Endothelial cell (in vitro differentiated cells): ENCODE data around the gene FOXJ3. TPM values are rescaled to one million over a fixed set of nuclear protein-coding genes. Genes with fewer than 3 reads are reported as not detected.

Source experiments
- DNase-seq: peaks from one replicate; pipeline ENCODE4 v3.0.0; 2021; ENCODE audit warnings: low spot score
- H3K27ac Mint-ChIP-seq: one replicate; pipeline ENCODE4 v1.8.0; 2021; ENCODE audit warnings: mixed read lengths, inconsistent platforms; ENCODE audit not compliant: unreplicated experiment
- H3K27me3 Mint-ChIP-seq: one replicate; pipeline ENCODE4 v1.8.0; 2021; ENCODE audit warnings: mild to moderate bottlenecking, moderate library complexity, mixed read lengths, inconsistent platforms; ENCODE audit not compliant: unreplicated experiment
- H3K36me3 Mint-ChIP-seq: one replicate; pipeline ENCODE4 v1.8.0; 2021; ENCODE audit warnings: mild to moderate bottlenecking, low read depth, mixed read lengths, inconsistent platforms; ENCODE audit not compliant: unreplicated experiment
- H3K4me1 Mint-ChIP-seq: one replicate; pipeline ENCODE4 v1.8.0; 2021; ENCODE audit warnings: mild to moderate bottlenecking, mixed read lengths, inconsistent platforms; ENCODE audit not compliant: unreplicated experiment
- H3K4me3 Mint-ChIP-seq: one replicate; pipeline ENCODE4 v1.8.0; 2021; ENCODE audit warnings: mild to moderate bottlenecking, mixed read lengths, inconsistent platforms; ENCODE audit not compliant: unreplicated experiment
- H3K9me3 Mint-ChIP-seq: one replicate; pipeline ENCODE4 v1.8.0; 2021; ENCODE audit warnings: mixed read lengths, inconsistent platforms; ENCODE audit not compliant: unreplicated experiment
- total RNA-seq: library from RNA; stranded (reverse); fragmentation: NEBNext Ultra II Directional; extraction: Animal tissue kit (Norgen Biotek cat#: 25700); gene quantifications from one replicate; pipeline ENCODE4 v1.2.1, GENCODE V29; 2021; ENCODE audit not compliant: unreplicated experiment
- TF ChIP-seq, protein P1 (sequence below): fragments of 200-600 bp; sonication (generic); IDR thresholded peaks from one replicate; pipeline ENCODE4 v1.5.0; 2021; ENCODE audit warnings: antibody characterized with exemption; ENCODE audit not compliant: unreplicated experiment

FOXJ3 gene
- total RNA-seq, 1 donor from 2014 or later: 65.9 TPM

DNA sequence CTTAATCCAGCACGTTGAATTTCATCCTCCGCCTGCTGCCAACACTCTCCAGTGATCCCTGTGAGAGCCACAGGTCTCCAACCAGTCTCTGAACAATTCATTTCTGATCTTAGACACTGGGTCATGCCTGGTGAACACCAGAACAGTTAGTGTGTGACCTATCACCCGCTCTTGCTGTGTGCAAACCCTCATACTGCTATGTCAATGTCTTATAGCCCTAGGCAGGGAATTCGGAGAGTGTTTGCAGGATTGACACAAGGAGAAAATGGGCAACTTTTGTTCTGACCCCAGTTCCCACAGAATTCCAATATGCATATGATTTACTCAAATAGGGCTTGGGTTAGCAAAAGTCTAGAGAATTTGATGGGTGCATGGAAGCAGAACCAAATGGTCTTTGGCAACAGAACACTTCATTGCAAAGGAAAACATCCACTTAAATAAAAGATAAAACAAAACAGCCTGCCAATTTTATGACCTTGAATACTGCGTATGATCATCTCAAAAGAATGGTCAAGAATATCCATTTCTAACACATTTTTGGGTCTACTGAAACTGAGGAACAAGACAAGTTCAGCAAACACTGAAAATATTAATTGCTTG lies 204.9 kb downstream of the FOXJ3 start:
- H3K4me1 Mint-ChIP-seq: no peaks in the 10 kb centered on the region
- no peaks in the 10 kb centered on the region for H3K36me3 Mint-ChIP-seq
- no peak overlapping the region for H3K4me3 Mint-ChIP-seq
- no peak for DNase-seq
- no peaks in the 10 kb centered on the region for H3K27me3 Mint-ChIP-seq
- TF ChIP-seq, protein P1, sequence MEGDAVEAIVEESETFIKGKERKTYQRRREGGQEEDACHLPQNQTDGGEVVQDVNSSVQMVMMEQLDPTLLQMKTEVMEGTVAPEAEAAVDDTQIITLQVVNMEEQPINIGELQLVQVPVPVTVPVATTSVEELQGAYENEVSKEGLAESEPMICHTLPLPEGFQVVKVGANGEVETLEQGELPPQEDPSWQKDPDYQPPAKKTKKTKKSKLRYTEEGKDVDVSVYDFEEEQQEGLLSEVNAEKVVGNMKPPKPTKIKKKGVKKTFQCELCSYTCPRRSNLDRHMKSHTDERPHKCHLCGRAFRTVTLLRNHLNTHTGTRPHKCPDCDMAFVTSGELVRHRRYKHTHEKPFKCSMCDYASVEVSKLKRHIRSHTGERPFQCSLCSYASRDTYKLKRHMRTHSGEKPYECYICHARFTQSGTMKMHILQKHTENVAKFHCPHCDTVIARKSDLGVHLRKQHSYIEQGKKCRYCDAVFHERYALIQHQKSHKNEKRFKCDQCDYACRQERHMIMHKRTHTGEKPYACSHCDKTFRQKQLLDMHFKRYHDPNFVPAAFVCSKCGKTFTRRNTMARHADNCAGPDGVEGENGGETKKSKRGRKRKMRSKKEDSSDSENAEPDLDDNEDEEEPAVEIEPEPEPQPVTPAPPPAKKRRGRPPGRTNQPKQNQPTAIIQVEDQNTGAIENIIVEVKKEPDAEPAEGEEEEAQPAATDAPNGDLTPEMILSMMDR: no peak
- no peaks in the 10 kb centered on the region for H3K9me3 Mint-ChIP-seq
- no peak overlapping the region for H3K27ac Mint-ChIP-seq

GRCh38 chr1:42128964-42129363 lies 206.1 kb downstream of the FOXJ3 start:
- no peaks in the 10 kb centered on the region for H3K27me3 Mint-ChIP-seq
- TF ChIP-seq, protein P1: no peak
- no peaks in the 10 kb centered on the region for H3K4me1 Mint-ChIP-seq
- DNase-seq: no peak
- H3K4me3 Mint-ChIP-seq: no peak overlapping the region
- H3K27ac Mint-ChIP-seq: no peak overlapping the region
- H3K36me3 Mint-ChIP-seq: no peaks in the 10 kb centered on the region
- no peaks in the 10 kb centered on the region for H3K9me3 Mint-ChIP-seq

GRCh38 chr1:42128499-42128898 lies 206.5 kb downstream of the FOXJ3 start:
- Mint-ChIP-seq H3K4me1 (no peaks in the 10 kb centered on the region), H3K4me3 (no peak overlapping the region), H3K27me3 (no peaks in the 10 kb centered on the region), H3K9me3 (no peaks in the 10 kb centered on the region), H3K36me3 (no peaks in the 10 kb centered on the region), H3K27ac (no peak overlapping the region)
- TF ChIP-seq, protein P1: no peak
- no peak for DNase-seq

- no peak for DNase-seq
- Mint-ChIP-seq H3K4me3 (no peak overlapping the region), H3K9me3 (no peaks in the 10 kb centered on the region), H3K27me3 (no peaks in the 10 kb centered on the region), H3K27ac (no peak overlapping the region), H3K36me3 (no peaks in the 10 kb centered on the region), H3K4me1 (no peaks in the 10 kb centered on the region)
- TF ChIP-seq, protein P1: no peak
These were observed 207.3 kb downstream of the FOXJ3 start for GRCh38 chr1:42127767-42128166.

Other genes with a start within 250 kb of the FOXJ3 start
- gene GUCA2B, start 181.8 kb downstream of the FOXJ3 start, total RNA-seq: not detected
- gene GUCA2A, start 170.5 kb downstream of the FOXJ3 start, total RNA-seq: not detected
- gene RIMKLA, start 45.6 kb upstream of the FOXJ3 start, total RNA-seq: 0.10 TPM
- gene ZMYND12, start 120.8 kb upstream of the FOXJ3 start, total RNA-seq: 1.1 TPM
- gene PPCS, start 121.3 kb upstream of the FOXJ3 start, total RNA-seq: 32.2 TPM
- gene CCDC30, start 128.1 kb upstream of the FOXJ3 start, total RNA-seq: 3.4 TPM